Stimulated activated CD4-positive, alpha-beta T cell treated with anti-CD3 and anti-CD28 coated beads, TNF-alpha, amount 100 ng/mL, for 4 hours (primary cell): ENCODE data around the gene KCNG3.

Source experiments
- DNase-seq, 3 experiments: peaks; one replicate each; pipeline ENCODE4 v3.0.0-alpha.2; 2020; ENCODE audit warnings: low read depth in 3 of 3

The KCNG3 gene

DNA sequence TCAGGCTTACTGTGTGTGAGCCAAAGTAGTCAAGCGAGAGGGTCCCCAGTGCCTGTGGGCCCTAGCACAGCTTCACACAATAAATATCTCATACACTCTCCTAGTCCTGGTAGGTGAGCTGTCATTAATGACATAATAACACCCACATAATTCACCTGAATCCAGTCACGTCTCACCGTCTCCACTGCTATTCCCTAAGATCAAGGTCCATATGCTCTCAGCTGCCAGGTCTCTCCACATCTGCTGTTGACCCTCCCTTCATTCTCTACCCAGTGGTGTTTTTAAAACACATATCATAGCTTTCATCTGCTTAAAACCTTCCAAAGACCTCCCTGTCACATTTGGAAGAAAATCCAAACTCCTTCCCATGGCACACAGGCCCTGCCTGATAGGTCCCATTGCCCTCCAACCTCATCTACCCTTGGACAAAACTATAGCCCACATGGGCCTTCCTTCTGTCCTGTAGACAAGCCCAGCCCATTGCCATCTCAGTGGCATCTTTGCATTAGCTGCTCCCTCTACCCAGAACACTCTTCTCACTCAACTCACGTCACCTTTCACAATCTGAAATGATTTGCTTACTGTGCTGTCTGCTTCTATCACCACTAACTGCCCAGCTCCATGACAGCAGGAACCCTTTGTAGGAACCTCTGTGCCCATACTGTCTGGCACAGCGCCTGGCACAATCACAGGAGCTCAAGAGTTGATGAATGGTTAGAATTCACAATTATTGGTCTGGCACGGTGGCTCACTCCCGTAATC is 7.5 kb downstream of the KCNG3 start:
- no peak for DNase-seq

- no peak for DNase-seq
Measured at GRCh38 chr2:42480402-42480801, 13.4 kb downstream of the KCNG3 start.

DNA sequence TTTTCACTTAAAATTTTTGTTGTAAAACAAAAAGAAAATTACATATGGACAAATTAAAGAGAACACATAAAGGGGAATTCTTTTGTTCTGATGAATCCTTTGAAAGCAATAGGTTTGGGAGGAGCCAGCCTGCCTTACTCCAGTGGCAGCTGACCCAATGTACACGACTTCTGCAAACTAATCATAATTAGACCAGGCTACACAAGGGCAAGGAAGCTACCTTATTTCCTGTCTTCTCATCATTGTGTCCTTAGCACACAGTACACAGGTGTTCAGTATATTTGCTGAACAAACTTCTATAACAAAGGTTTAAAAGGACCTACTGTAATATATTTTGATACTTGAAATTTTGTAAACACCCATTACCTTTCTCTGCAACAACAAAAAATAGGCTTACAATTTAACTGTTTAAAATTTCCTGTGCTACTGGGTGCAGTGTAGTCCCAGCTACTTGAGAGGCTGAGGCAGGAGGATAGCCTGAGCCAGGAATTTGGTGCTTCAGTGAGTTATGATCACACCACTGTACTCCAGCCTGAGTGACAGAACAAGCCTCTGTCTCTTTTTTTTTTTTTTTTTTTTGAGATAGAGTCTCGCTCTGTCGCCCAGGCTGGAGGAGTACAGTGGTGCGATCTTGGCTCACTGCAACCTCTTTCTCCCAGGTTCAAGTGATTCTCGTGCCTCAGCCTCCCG is 18.9 kb downstream of the KCNG3 start:
- no peak for DNase-seq

DNA sequence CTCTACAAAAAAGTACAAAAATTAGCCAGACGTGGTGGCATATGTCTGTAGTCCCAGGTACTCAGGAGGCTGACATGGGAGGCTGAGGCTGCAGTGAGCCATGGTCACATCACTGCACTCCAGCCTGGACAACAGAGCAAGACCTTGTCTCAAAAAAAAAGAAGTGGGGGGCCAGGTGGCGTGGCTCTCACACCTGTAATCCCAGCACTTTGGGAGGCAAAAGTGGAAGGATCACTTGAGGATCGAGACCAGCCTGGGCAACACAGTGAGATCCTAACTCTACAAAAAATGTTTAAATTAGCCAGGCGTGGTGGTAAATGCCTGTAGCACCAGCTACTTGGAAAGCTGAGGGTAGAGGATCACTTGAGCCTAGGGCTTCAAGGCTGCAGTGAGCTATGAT is 23.1 kb downstream of the KCNG3 start:
- DNase-seq, result no peak

DNA sequence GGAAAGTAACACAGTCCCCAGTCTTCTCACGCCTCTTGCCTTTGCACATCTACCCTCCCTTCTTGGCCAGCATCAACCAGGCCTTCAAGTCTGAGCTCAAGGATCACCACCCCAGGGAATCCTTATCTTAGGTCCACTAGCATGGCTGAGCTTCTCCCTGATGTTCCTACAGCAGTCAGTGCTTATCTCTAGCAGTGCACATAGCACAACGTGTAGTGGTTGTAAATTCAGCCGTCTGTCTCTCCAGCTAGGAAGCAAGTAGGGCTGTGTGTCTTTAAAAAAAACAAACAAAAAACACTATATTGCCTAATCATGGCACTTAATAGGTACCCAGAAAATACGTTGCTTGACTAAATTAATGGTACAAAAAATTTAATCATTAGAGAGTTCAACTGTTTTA is 29.2 kb downstream of the KCNG3 start:
- DNase-seq, result no peak

DNA sequence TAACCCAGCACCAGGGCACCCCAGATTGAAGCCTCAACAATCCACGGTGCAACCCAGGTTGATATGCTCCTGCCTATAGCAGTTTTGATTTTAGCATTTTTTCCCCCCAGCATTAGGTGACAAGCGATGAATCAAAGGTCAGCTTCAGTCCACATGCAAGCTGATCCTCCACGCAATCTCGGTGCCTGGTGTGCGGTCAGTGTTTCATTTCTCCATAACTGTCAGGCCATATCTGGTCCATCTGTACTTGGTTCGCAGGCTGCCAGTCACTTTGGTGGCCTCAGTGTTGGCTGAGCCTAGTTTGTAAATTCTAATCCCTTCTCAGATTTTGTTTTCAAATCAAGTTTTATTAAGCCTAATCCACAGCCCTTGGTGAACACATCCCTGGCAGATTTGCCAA is 30.2 kb downstream of the KCNG3 start:
- DNase-seq, result no peak

GRCh38 chr2:42459296-42459695 is 34.5 kb downstream of the KCNG3 start:
- DNase-seq, result no peak

DNA sequence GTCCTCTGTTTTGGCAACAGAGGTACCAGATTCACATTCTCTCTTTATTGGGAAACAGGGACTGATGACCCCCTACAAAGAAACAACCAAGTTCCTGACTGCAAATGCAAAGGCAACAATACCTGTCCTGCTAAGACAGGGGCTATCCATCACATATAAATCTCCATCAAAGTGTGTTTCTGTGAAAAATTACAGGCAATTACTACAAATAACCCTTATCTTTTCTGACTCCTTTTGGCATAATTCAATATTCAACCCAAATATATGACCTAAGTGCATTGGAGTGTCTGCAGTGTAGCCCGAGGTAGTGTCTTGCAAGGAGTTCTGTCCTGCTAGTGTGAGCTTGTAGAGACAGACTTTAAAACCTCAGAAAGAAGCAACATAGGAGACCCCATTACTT is 35.4 kb downstream of the KCNG3 start:
- no peak for DNase-seq

DNA sequence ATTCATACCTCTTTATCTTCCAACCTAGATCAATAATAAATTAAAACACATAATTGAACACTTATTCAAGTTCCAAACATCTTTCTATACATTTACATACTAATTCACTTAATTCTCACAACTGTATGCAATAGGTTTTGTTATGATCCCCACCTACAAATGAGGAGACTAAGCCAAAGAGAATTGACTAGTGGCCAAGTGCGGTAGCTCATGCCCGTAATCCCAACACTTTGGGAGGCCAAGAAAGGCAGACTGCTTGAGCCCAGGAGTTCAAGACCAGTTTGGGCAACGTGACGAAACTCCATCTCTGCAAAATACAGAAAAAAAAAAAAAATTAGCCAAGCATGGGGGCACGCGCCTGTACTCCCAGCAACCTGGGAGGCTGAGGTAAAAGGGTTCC is 36.8 kb downstream of the KCNG3 start:
- no peak for DNase-seq

- DNase-seq, result no peak
Measured at GRCh38 chr2:42456126-42456839, 37.5 kb downstream of the KCNG3 start.

DNA sequence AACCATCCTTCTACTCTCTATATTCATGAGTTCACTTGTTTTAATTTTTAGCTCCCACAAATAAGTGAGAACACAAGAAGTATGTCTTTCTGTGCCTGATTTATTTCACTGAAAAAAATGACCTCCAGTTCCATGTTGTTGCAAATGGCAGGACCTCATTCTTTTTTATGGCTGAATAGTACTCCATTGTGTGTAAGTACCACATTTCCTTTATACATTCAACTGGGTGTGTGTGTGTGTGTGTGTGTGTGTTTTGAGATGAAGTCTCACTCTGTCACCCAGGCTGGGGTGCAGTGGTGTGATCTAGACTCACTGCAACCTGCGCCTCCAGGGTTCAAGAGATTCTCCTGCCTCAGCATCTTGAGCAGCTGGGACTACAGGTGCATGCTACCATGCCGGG is 41.2 kb downstream of the KCNG3 start:
- DNase-seq, result no peak

DNA sequence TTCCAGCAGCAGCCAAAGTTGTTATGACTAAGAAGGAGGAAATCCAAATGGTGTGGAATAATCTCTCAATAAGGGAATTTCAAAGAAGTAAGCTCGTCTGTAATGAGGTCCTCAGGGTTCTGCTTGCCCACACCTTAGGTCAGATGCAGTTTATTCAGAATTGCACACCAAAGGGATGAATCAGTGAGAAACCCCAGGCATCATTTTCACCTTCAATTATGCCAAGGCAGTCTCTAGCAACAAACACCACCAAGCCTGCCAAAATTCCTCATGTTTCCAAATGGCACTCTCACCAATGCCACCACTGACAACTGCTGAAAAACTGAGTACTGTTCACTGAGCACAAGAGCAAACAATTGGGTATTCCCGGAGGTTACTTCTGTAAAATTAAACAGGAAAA is 43.6 kb downstream of the KCNG3 start:
- DNase-seq, result no peak

DNA sequence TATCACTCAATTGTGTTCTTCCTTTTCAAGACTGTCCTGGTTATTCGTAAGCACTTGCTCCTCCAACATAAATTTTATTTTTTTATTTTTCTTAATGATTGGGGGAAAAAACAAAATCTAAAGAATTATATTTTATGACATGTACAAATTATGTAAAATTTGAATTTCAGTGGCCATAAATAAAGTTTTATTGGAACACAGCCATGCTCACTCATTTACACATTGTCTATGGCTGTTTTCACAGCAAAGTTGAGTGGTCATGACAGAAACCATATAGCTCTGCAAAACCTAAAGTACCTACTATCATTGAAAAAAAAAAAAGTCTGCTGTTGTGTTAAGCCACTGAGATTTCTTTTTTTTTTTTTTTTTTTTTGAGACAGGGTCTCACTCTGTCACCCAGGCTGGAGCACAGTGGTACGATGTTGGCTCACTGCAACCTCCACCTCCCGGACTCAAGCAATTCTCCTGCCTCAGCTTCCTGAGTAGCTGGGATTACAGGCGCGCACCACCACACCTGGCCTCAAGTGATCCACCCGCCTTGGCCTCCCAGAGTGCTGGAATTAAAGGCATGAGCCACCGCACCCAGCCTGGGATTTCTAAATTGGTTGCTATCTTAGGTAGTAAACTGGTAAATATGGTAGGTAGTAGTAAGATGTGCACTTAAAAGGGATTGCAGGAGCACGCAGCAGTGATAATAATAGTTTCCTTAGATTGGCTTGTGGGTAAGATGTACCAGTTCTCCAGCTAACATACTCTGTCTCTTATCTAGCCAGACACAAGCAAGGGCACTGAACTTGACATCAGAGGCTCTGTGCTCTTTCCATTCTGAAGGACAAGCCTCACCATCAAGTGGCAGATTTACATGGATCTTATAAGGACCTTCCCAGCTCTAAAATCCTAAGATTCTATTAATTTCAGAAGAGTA is 44.4 kb downstream of the KCNG3 start:
- DNase-seq, result no peak

GRCh38 chr2:42448163-42448562 is 45.6 kb downstream of the KCNG3 start:
- DNase-seq, result no peak

DNA sequence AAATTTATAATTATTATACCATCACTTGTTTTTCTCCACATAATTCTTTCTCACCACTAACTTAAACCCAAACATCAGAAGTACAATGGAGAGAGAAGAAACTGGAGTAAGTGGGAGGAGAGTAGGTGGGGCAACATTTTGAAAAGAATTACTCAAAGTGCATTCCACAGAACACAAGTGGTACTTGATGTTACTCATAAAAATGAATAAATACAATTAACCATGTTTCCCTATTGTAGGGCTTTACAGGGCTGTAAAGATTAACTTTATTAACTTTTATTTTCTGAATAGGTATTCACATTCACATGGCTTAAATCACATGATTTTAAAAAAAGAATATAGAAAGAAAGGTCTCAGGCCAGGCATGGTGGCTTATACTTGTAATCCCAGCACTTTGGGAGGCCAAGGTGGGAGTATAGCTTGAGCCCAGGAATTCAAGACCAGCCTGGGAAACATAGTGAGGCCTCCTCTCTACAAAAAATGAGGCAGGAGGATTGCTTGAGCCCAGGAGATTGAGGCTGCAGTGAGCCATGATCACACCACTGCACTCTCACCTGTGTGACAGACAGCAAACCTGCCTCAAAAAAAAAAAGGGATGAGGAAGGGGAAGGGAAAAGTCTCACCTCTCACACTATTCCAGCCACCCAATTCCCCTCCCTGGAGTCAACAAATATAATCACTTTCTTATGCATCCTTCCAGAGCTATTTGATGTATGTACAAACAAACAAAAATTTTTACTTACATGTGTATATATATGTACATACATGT is 47.1 kb downstream of the KCNG3 start:
- DNase-seq, result no peak

DNA sequence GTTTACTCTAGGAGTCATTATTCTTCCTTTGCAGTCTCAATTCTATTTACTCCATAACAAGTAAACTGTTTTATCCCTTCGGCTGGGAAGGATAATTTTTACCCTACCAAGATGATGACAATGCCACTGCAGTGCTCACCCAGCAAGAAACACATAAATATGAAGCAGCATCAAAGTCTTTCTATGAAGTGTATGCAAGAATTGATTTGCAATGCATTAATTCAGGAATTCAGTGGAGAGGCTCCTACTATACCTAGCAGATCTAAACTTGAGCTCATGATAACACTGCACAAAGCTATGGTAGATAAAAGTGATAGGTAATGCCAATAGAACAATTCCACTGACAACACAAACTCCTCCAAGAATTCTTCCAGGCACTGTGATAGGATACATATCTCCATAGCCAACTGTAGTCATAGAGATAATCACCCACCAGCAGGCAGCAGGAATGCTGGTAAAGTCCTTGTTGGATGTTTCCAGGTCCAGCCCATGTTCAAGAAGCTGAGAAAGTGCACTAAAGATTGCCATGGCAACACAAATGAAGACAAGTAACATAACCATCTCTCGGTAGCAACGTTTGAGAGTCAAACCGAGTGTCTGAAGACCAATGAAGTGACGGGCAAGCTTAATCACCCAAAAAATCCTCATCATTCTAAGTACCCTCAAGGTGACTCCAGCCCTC is 49.9 kb downstream of the KCNG3 start:
- DNase-seq, result no peak

- DNase-seq, result no peak
Measured at GRCh38 chr2:42442774-42443173, 51.0 kb downstream of the KCNG3 start.

DNA sequence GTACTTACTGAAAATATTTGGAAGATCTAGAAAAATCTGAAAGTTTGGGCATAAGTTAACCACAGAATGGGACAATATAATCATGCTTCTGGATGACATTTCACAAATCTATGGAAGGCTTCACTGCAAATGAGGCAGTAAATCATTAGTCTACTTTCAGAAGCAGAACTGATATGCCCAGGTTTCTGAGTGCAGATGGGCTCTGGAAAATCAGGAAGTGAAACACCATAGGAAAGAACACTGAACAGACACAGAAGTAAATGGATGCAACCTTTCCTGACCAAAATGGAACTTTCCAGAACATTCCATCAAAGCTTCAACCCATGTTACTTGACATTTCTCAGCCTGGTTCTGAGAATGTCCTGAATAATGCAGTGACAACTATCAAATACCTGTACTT is 55.1 kb downstream of the KCNG3 start:
- no peak for DNase-seq

- no peak for DNase-seq
Measured at GRCh38 chr2:42436370-42436769, 57.4 kb downstream of the KCNG3 start.

DNA sequence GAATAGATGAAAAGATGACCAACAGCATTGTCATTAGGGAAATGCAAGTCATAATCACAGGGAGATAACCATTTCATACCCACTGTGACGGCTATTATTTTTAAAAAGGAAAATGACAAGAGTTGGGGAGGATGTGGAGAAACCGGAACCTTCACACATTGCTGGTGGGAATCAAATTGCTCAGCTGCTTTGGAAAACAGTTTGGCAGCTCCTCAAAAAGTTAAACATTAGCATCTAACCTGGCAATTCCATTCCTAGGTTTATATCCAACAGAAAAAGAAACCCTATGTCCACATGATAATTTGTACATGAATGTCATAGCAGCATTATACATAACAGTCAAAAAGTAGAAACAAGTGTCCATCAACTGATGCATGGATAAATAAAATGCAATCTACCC is 58.2 kb downstream of the KCNG3 start:
- no peak for DNase-seq

DNA sequence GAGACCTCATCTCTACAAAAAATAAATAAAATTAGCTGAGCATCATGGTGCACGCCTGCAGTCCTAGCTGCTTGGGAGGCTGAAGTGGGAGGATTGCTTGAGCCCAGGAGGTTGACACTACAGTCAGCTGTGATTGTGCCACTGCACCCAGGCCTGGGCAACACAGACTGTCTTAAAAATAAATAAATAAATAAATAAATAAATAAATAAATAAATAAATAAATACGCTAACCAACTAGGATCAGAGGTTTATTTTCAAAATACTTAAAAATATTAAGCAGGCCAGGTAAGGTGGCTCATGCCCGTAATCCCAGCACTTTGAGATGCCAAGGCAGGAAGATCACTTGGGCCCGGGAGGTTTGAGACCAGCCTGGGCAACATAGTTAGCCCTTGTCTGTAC is 63.6 kb downstream of the KCNG3 start:
- DNase-seq, result no peak
